ENCODE results near the gene ERBIN.
"Not testable (repeated sequence)": the region's sequence is repeated elsewhere in the genome, so short reads cannot be mapped to it uniquely, and the experiment has no call there.

ERBIN gene

DNA sequence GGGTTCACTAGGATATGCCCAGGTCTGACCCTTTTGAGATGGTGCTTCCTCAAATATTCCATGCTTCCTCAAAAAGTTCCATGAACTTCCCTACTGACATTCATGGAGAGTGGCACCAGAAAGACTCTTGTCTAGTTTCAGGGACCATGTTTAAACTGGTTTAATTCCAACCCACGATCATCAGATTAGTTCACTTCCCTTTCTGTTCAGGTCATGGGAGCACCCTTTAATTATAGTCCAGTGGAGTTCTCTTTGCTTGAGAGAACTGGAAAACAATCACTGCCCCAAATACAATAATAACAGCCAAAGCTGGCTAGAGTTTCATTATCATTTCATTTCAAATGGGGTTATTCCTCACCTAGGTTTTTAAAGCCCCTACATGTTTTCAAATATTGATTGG, 9.7 kb upstream of the ERBIN start:
- no peak for DNase-seq (ENCODE audit: low read depth in 2 of 3, low spot score in 2 of 3)

- no peak for DNase-seq (ENCODE audit: low read depth in 2 of 3, low spot score in 2 of 3)
These were observed 6.6 kb upstream of the ERBIN start for GRCh38 chr5:65919773-65920172.

DNA sequence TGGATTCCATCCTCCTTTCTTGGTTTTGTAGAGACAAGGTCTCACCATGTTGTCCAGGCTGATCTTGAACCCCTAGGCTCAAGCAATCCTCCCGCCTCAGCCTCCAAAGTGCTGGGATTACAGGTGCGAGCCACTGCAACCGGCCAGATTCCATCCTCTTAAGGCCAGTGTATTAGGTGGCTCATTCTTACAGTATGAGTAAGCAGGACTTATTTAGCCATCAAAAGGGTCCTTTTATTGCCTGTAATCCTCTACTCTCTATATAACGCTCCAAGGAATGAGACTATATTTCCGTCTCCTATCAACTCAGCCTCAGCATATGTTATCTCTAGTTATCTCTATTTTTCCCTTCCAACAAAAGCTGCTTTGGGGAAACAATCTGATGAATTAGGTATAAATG, 3.0 kb upstream of the ERBIN start:
- no peak for DNase-seq (ENCODE audit: low read depth in 2 of 3, low spot score in 2 of 3)

DNA sequence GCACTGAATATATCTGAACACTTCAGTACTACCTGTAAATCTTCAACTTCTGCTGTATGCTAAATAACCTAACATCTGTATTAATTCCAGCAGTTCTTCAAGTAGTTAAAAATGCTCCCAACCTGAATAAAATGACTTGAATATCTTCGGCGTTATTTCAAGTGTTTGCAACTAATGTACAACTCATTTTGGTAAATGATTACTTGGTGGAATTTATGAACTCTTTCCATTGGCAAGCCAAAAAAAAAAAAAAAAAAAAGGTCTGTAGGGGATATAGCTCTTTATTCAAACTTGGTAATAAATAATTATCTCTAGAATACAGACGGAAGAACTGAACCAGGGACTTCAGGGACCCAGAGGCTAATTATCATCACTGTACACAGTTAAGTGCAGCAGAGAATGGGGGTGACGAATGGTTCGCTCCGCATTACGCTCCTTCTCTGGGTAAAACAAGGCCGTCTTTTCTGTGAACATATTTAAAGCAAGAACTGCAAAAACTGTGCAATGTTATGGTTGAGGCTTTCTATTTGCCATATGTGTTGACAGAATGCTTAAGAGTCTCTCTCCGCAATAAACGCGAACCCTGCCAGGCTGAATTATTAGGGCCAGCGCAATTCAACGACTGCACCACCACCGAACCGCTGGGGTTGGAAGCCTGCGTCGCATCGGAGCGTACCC, 1.9 kb upstream of the ERBIN start:
- DNase-seq (ENCODE audit: low read depth in 2 of 3, low spot score in 2 of 3), result no peak

GRCh38 chr5:65925044-65925600, 1.3 kb upstream of the ERBIN start:
- DNase-seq (ENCODE audit: low read depth in 2 of 3, low spot score in 2 of 3), result peak; percentile 40 to 52 (median 45)

GRCh38 chr5:65925601-65926275, 637 bp upstream of the ERBIN start:
- DNase-seq (ENCODE audit: low read depth in 2 of 3, low spot score in 2 of 3), result peak; percentile 27 to 57 (median 55)

GRCh38 chr5:65926893-65927292, 518 bp downstream of the ERBIN start:
- no peak for DNase-seq (ENCODE audit: low read depth in 2 of 3, low spot score in 2 of 3)

DNA sequence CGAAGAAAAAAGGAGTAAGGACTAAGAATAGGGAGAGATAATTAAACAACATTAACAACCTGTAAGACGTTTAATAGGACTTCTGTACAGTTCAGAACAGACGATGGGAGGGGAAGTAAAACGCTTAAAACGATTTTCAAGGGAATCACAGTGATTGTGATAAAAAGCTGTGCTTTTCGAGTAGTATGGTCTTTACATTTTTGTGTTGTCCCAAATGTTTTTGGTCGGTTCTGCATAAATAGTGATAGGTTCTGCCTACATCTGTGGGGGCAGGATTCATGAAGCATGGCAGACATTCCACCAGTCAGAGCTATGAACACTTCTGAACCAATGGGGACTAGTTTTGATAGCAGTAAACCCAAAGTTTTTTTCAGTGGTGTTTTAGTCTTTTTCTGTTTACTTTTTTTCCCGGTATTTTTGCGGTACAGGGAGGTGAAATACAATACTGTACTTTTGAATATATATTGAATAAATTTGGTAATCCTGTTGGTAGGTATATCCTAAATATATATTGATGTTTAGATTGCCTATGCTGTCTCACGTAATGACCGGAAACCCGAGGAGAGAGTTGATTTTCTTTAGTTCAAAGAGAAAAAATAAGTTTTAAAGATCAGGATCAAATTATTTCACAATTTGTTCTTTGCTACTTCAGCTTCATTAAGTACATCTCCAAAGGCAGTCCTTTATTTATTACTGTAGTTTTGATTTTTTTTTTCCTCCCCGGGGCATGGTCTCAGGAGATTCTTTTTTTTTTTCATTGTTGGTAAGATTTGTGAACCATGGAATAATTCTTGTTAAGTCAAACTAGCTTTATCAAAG, 1.3 kb downstream of the ERBIN start:
- no peak for DNase-seq (ENCODE audit: low read depth in 2 of 3, low spot score in 2 of 3)

DNA sequence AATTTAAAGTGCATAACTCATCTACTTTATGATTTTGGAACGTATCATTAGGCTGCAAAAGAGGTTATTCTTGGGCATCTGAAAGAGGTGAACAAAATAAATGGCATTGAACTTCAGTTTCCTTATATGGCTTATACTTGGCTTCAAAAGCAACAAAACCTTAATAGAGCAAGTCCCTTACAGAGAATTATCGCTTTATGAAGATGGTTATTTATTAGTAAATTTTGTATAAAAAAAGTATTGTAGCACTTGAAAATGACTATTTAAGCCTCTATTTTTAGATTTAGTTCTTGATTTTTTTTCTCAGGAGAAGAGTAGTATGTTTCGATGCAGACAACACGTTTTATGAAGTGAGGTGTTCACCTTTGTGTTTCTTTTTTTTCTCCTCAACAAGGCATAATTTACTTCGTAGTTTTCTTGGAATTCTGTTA, 2.0 kb downstream of the ERBIN start:
- no peak for DNase-seq (ENCODE audit: low read depth in 2 of 3, low spot score in 2 of 3)

DNA sequence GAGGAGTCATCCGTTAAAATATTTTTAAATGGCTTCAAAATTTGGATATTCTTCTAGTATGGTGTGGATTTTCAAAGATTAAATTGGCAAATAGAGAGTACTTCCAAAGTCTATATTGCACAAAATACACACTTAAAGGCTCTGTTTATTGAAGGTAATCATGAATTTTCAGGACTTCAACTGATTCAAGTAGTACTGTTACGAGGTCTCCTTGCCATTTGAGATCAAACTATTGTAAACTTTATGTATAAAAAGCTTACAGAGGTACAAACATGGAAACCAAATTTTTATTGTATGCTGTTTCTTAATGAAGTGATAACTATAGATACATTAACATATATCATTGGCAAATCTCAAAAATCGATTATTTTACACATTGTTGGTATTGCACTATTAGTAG, 2.5 kb downstream of the ERBIN start:
- DNase-seq (ENCODE audit: low read depth in 2 of 3, low spot score in 2 of 3), result no peak

DNA sequence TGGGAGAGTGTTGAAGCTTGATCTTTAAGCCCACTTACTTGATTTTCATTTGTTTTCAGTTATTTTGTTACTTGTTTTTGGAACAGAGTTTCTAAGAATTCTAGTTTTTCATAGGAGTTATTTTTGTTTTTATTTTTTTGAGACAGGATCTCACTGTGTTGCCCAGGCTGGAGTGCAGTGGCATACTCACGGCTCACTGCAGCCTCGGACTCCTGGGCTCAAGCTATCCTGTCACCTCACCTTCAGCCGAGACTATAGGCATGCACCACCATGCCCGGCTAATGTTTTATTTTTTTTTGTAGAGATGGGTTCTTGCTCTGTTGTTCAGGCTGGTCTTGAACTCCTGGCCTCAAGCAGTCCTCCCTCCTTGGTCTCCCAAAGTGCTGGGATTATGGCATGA, 6.3 kb downstream of the ERBIN start:
- no peak for DNase-seq (ENCODE audit: low read depth in 2 of 3, low spot score in 2 of 3)

GRCh38 chr5:65933295-65933694, 6.9 kb downstream of the ERBIN start:
- no peak for DNase-seq (ENCODE audit: low read depth in 2 of 3, low spot score in 2 of 3)

- no peak for DNase-seq (ENCODE audit: low read depth in 2 of 3, low spot score in 2 of 3)
These were observed 11.9 kb downstream of the ERBIN start for GRCh38 chr5:65938256-65938655.

- no peak for DNase-seq (ENCODE audit: low read depth in 2 of 3, low spot score in 2 of 3)
These were observed 17.4 kb downstream of the ERBIN start for GRCh38 chr5:65943771-65944170.

DNA sequence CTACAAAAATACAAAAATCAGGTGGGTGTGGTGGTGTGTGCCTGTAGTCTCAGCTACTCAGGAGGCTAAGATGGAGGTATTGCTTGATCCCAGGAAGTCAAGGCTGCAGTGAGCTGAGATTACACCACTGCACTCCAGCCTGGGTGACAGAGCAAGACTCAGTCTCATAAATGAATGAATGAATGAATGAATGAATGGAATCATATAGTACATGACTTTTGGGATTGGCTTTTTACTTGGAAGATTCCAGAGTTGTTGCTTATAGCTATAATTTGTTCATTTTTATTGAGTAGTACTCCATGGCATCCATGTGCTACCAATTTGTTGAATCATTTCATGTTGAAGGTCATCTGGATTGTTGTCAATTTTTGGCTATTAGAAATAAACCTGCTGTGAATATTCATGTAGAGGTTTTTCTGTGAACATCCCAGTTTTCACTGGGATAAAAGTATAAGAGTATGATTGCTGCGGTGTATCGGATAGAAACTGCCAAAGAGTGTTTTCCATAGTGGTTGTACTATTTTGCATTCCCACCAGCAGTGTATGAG, 19.9 kb downstream of the ERBIN start:
- DNase-seq (ENCODE audit: low read depth in 2 of 3, low spot score in 2 of 3), result no peak

DNA sequence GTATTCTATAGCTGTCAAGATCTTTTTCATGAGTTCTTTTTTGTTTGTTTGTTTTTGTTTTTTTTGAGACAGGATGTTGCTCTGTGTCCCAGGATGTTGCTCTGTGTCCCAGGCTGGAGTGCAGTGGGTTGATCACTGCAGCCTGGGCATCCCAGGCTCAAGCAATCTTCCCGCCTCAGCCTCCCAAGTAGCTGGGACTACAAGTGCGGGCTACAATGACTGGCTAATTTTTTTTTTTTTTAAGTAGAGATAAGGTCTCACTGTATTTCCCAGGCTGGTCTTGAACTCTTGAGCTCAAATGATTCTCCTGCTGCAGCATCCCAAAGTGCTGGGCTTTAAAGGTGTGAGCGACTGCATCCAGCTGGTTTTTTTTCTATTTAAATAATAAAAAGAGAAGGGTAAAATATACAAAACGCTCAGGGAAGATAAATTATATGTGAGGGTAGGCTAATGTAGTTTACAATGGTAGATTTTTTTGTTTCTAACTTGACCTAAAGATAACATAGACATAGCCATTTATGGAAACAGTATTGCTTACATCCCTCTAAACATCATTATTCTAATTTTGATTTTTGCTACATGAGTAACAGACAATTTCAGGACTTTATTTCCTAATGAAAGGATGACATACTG, 21.9 kb downstream of the ERBIN start:
- no peak for DNase-seq (ENCODE audit: low read depth in 2 of 3, low spot score in 2 of 3)

DNA sequence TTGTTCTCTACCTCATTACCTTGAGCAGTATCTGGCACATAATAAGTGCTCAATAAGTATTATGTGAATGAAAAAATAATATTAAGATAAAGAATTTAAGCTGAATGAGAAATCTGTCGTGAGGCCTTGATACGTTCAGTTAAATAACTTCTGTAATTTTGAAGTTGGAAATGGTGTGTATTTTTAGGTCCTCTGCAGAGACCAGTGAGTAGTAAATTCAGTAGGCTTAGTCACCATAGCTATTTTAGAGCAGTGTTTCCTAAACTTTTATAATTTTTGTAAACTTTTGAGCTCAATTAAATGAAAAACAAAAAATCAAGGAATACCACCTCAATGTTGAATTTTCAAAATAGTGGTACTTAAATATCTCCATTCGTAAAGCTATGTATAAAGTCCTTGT, 25.0 kb downstream of the ERBIN start:
- no peak for DNase-seq (ENCODE audit: low read depth in 2 of 3, low spot score in 2 of 3)

GRCh38 chr5:65952259-65952658, 25.9 kb downstream of the ERBIN start:
- no peak for DNase-seq (ENCODE audit: low read depth in 2 of 3, low spot score in 2 of 3)

- no peak for DNase-seq (ENCODE audit: low read depth in 2 of 3, low spot score in 2 of 3)
These were observed 27.8 kb downstream of the ERBIN start for GRCh38 chr5:65954200-65954599.

- no peak for DNase-seq (ENCODE audit: low read depth in 2 of 3, low spot score in 2 of 3)
These were observed 29.4 kb downstream of the ERBIN start for GRCh38 chr5:65955746-65956145.

DNA sequence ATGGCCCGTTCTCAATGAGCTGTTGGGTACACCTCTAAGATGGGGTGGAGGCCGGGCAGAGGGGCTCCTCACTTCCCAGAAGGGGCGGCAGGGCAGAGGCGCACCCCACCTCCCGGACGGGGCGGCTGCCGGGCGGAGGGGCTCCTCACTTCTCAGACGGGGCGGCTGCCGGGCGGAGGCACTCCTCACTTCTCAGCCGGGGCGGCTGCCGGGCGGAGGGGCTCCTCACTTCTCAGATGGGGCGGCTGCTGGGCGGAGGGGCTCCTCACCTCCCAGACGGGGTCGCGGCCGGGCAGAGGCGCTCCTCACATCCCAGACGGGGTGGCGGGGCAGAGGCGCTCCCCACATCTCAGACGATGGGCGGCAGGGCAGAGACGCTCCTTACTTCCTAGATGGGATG, 31.3 kb downstream of the ERBIN start:
- not testable (repeated sequence) for DNase-seq (ENCODE audit: low read depth in 2 of 3, low spot score in 2 of 3)

Data from activated CD8-positive, alpha-beta memory T cell treated with anti-CD3 and anti-CD28 coated beads for 48 hours (primary cell).